CD4-positive, alpha-beta T cell treated with Interleukin-6 for 4 hours (primary cell): ENCODE data around the gene SERINC5.
"Not testable (repeated sequence)": the region's sequence is repeated elsewhere in the genome, so short reads cannot be mapped to it uniquely, and the experiment has no call there.

Experiments
- DNase-seq: peaks from one replicate; pipeline ENCODE4 v3.0.0-alpha.2; 2020; ENCODE audit warnings: mixed read lengths

SERINC5 gene

GRCh38 chr5:80255811-80256712 is at the start of gene SERINC5:
SERINC5 (minus strand) TSS chr5:80256048; CDS start chr5:80255922, 126 bp downstream.
- peak; percentile 87 for DNase-seq

GRCh38 chr5:80302636-80303035 is 46.8 kb upstream of the SERINC5 start:
- DNase-seq: no peak

- DNase-seq: not testable (repeated sequence)
Measured at GRCh38 chr5:80301342-80301741, 45.5 kb upstream of the SERINC5 start.

GRCh38 chr5:80300796-80301195 is 44.9 kb upstream of the SERINC5 start:
- not testable (repeated sequence) for DNase-seq

- no peak for DNase-seq
Measured at GRCh38 chr5:80300125-80300524, 44.3 kb upstream of the SERINC5 start.

GRCh38 chr5:80299601-80300000 is 43.8 kb upstream of the SERINC5 start:
- no peak for DNase-seq

GRCh38 chr5:80296121-80296520 is 40.3 kb upstream of the SERINC5 start:
- no peak for DNase-seq

- no peak for DNase-seq
Measured at GRCh38 chr5:80291761-80292160, 35.9 kb upstream of the SERINC5 start.

GRCh38 chr5:80289320-80289719 is 33.5 kb upstream of the SERINC5 start:
- no peak for DNase-seq

- no peak for DNase-seq
Measured at GRCh38 chr5:80288177-80288576, 32.3 kb upstream of the SERINC5 start.

- peak; percentile 61 for DNase-seq
Measured at GRCh38 chr5:80284720-80285119, 28.9 kb upstream of the SERINC5 start.

- DNase-seq: no peak
Measured at GRCh38 chr5:80283360-80283759, 27.5 kb upstream of the SERINC5 start.

- no peak for DNase-seq
Measured at GRCh38 chr5:80282054-80282453, 26.2 kb upstream of the SERINC5 start.

GRCh38 chr5:80277191-80277590 is 21.3 kb upstream of the SERINC5 start:
- DNase-seq: no peak

- no peak for DNase-seq
Measured at GRCh38 chr5:80276186-80276585, 20.3 kb upstream of the SERINC5 start.

GRCh38 chr5:80275347-80275746 is 19.5 kb upstream of the SERINC5 start:
- peak; percentile 46 for DNase-seq

GRCh38 chr5:80270543-80270942 is 14.7 kb upstream of the SERINC5 start:
- DNase-seq: peak; percentile 31

- peak; percentile 69 for DNase-seq
Measured at GRCh38 chr5:80269991-80270438, 14.2 kb upstream of the SERINC5 start.

GRCh38 chr5:80268916-80269315 is 13.1 kb upstream of the SERINC5 start:
- no peak for DNase-seq

GRCh38 chr5:80266566-80266965 is 10.7 kb upstream of the SERINC5 start:
- DNase-seq: no peak

GRCh38 chr5:80260461-80260860 is 4.6 kb upstream of the SERINC5 start:
- DNase-seq: no peak

- no peak for DNase-seq
Measured at GRCh38 chr5:80259511-80260203, 3.8 kb upstream of the SERINC5 start.

GRCh38 chr5:80255431-80255810 is 427 bp downstream of the SERINC5 start:
- peak; percentile 52 for DNase-seq
